Lung (tissue), 12 donors: ENCODE data around the gene OFD1. TPM values are rescaled to one million over a fixed set of nuclear protein-coding genes. Genes with fewer than 3 reads are reported as not detected.
A peak's percentile ranks its signal among the peaks of the same experiment; 100 is the strongest.

Experiments
- ATAC-seq: fragments of 200-7000 bp; cut with Tn5 transposase; one replicate; pipeline ENCODE4 v1.9.1; 2020; ENCODE audit warnings: moderate number of reproducible peaks; ENCODE audit not compliant: insufficient read depth, low FRiP score
- DNase-seq, 3 donors: peaks; one replicate each; pipeline ENCODE4 v3.0.0-alpha.2; 2013 to 2017
- H3K27ac ChIP-seq, 2 donors: one replicate each; pipeline ENCODE4 v1.5.1; 2013; ENCODE audit warnings: mild to moderate bottlenecking in 2 of 2, moderate library complexity in 2 of 2, control low read depth in 1 of 2, inconsistent platforms in 1 of 2, low read depth in 1 of 2, low read length in 1 of 2
- H3K27me3 ChIP-seq, 3 donors: one replicate each; pipeline ENCODE4 v1.5.1; 2013; ENCODE audit warnings: low read length in 2 of 3; ENCODE audit not compliant: control insufficient read depth in 3 of 3, insufficient read depth in 3 of 3
- H3K36me3 ChIP-seq, 4 donors: one replicate each; pipeline ENCODE4 v1.5.1; 2013; ENCODE audit warnings: low read length in 4 of 4, mild to moderate bottlenecking in 1 of 4, moderate library complexity in 1 of 4; ENCODE audit not compliant: control insufficient read depth in 4 of 4, insufficient read depth in 4 of 4
- H3K4me1 ChIP-seq, 5 donors: one replicate each; pipeline ENCODE4 v1.5.1; 2013; ENCODE audit warnings: low read length in 5 of 5, mild to moderate bottlenecking in 2 of 5, moderate library complexity in 1 of 5; ENCODE audit not compliant: control insufficient read depth in 5 of 5, insufficient read depth in 5 of 5
- H3K4me3 ChIP-seq: one replicate; pipeline ENCODE4 v1.5.1; 2013; ENCODE audit warnings: mild to moderate bottlenecking, control low read depth, moderate library complexity
- H3K9ac ChIP-seq, 2 donors: one replicate each; pipeline ENCODE4 v1.5.1; 2013; ENCODE audit warnings: low read length in 2 of 2, control low read depth in 1 of 2; ENCODE audit not compliant: insufficient read depth in 1 of 2
- H3K9me3 ChIP-seq, 4 donors: one replicate each; pipeline ENCODE4 v1.5.1; 2013; ENCODE audit warnings: low read length in 3 of 4, mild to moderate bottlenecking in 1 of 4, moderate library complexity in 1 of 4; ENCODE audit not compliant: control insufficient read depth in 4 of 4, insufficient read depth in 3 of 4
- CTCF ChIP-seq: IDR thresholded peaks from 2 replicates; pipeline ENCODE4 v1.5.1; 2012; ENCODE audit warnings: mild to moderate bottlenecking; ENCODE audit errors: control extremely low read depth, extremely low read depth
- WGBS, 2 donors: extraction: QIAGEN DNeasy Blood & Tissue Kit; methylation state at CpG; one replicate each; pipeline ENCODE4 v1.1.7; 2013; 5-methylcytosine and 5-hydroxymethylcytosine counted together
- polyA plus RNA-seq, 2 donors: library from polyadenylated mRNA; stranded (reverse); fragments of 200-250 nt; gene quantifications; one replicate each; pipeline ENCODE4 v1.2.1, GENCODE V29; 2013
- total RNA-seq, 2 donors: library from RNA; depleted of rRNA in 1 of 2; stranded (reverse); fragments of >200 nt in 1 of 2; gene quantifications; one replicate each; pipeline ENCODE4 v1.2.1, GENCODE V29; 2014 to 2021
- donor health status: control.
- donor health status: control.
- donor health status: Bipolar disorder and iron deficiency.
- donor health status: healthy.
- donor health status: DM: yes; HTN: yes; CAD: no.

Gene OFD1
- total and polyA plus RNA-seq, 4 donors: 10.3 to 65.8 (median 34.6) TPM

- ATAC-seq (no peak), DNase-seq (peak in 1 of 3 donors; percentile 39)
- Histone ChIP-seq H3K27me3 (peaks cover 0 to 18% (median 2%) of the 10 kb centered on the region in 3 donors), H3K27ac (no peak overlapping the region), H3K36me3 (peaks cover 0 to 20% (median 4%) of the 10 kb centered on the region in 4 donors), H3K9me3 (no peaks in the 10 kb centered on the region), H3K4me1 (no peaks in the 10 kb centered on the region), H3K4me3 (no peak overlapping the region), H3K9ac (no peak overlapping the region)
- TF ChIP-seq CTCF: peak; percentile 12
These were observed 15.7 kb downstream of the OFD1 start for GRCh38 chrX:13750204-13750603.

- H3K4me1 ChIP-seq: no peaks in the 10 kb centered on the region
- TF ChIP-seq CTCF: no peak
- ATAC-seq (no peak), DNase-seq (no peak)
- H3K27me3 ChIP-seq: peaks cover 0 to 18% (median 2%) of the 10 kb centered on the region in 3 donors
- peaks cover 0 to 24% (median 4%) of the 10 kb centered on the region in 4 donors for H3K36me3 ChIP-seq
- no peak overlapping the region for H3K4me3 ChIP-seq
- H3K9ac ChIP-seq: no peak overlapping the region
- no peaks in the 10 kb centered on the region for H3K9me3 ChIP-seq
- no peak overlapping the region for H3K27ac ChIP-seq
These were observed 16.3 kb downstream of the OFD1 start for GRCh38 chrX:13750812-13751211.

DNA sequence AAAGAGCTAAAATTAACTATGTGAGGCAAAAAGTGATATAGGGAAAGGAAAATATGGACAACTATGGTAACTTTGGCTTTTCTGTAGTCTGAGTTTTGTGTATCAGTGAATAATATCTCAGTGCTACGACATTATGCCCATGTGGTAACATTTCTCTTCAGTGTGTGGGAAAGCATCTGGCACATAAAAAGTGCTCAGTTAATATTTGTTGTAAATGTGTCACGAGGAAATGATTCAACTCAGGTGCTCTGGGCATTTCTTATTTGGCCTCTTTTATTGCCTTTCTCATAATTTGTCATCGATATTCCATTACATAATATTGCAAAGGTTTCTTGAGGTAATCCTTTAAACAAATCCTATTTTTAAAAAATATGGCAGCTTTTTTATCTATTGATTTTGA is 17.6 kb downstream of the OFD1 start:
- no peak for TF ChIP-seq CTCF
- no peak for DNase-seq
- Histone ChIP-seq H3K4me1 (no peaks in the 10 kb centered on the region), H3K9me3 (no peaks in the 10 kb centered on the region), H3K36me3 (peaks cover 0 to 22% (median 6%) of the 10 kb centered on the region in 4 donors), H3K27me3 (peaks cover 0 to 15% (median 2%) of the 10 kb centered on the region in 3 donors), H3K4me3 (no peak overlapping the region), H3K9ac (no peak overlapping the region), H3K27ac (no peak overlapping the region)
- WGBS, 2 donors: 77 to 84% methylated on average over 3 of the region's 3 CpGs
- ATAC-seq: no peak

DNA sequence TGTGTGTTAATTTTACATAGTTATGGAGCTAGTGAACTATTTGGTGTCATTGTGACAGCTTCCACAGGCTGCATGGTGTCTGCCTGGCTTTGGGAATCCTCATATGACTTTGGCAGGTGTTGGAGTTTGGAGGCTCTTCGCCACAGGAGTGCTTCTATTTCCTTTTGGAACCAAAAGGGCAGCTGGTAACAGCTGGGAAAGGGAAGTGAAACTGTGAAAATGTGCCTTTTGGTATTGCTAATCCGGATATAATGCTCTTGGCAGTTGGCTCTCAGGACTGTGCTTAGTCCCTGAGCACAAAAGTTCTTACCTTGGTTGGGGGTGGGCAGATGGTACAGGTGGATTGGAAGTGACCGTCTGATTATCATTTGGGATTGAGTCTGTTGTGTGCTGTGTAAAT is 18.1 kb downstream of the OFD1 start:
- Histone ChIP-seq H3K4me3 (no peak overlapping the region), H3K9me3 (no peaks in the 10 kb centered on the region), H3K27ac (no peak overlapping the region), H3K36me3 (peaks cover 0 to 22% (median 6%) of the 10 kb centered on the region in 4 donors), H3K4me1 (no peaks in the 10 kb centered on the region), H3K9ac (no peak overlapping the region), H3K27me3 (peaks cover 0 to 17% (median 6%) of the 10 kb centered on the region in 3 donors)
- ATAC-seq (no peak), DNase-seq (no peak)
- WGBS, 2 donors: 16 to 57% methylated on average over 3 of the region's 3 CpGs
- no peak for TF ChIP-seq CTCF
